B cell (primary cell): ENCODE results near the gene SPINK9. TPM values are rescaled to one million over a fixed set of nuclear protein-coding genes. Genes with fewer than 3 reads are reported as not detected.
"Not testable (repeated sequence)": the region's sequence is repeated elsewhere in the genome, so short reads cannot be mapped to it uniquely, and the experiment has no call there.

ENCODE experiments used
- ATAC-seq: fragments of 200-7000 bp; cut with Tn5 transposase; one replicate; pipeline ENCODE4 v1.10.0; 2021; ENCODE audit warnings: low read depth, mild to moderate bottlenecking, moderate number of reproducible peaks, moderate library complexity
- CTCF ChIA-PET: fragments of 350-600 bp; sonication (Branson Sonifier 250); formaldehyde crosslinking; loops from one replicate; lab custom pipeline; 2021; ENCODE audit warnings: antibody characterized with exemption, inconsistent platforms; lab: Charles Lee
- POLR2A ChIA-PET: fragments of 350-600 bp; sonication (Branson Sonifier 250); formaldehyde crosslinking; loops from one replicate; lab custom pipeline; 2021; ENCODE audit warnings: antibody characterized with exemption; lab: Charles Lee
- DNase-seq: peaks from one replicate; pipeline ENCODE4 v3.0.0; 2013
- H2AFZ ChIP-seq: 2 replicates; pipeline ENCODE4 v1.6.1; 2012; ENCODE audit warnings: mild to moderate bottlenecking, low read depth, low read length; ENCODE audit not compliant: insufficient read depth, poor library complexity, severe bottlenecking
- H3K27ac ChIP-seq, 2 donors: 1 replicate in 1 of 2; 2 replicates in 1 of 2; pipeline ENCODE4 v1.5.1; 2012 to 2013; ENCODE audit warnings: low read length in 2 of 2, mild to moderate bottlenecking in 2 of 2, moderate library complexity in 1 of 2
- H3K27me3 ChIP-seq, 4 experiments: fragments of 200-600 bp in 1 of 4; sonication (generic) in 1 of 4; replicated peaks in 1 of 4; 1 replicate in 2 of 4; 2 replicates in 2 of 4; pipeline versions ENCODE4 v1.6.1 to v1.7.0; 2013 to 2016; ENCODE audit warnings: low read length in 3 of 4, mild to moderate bottlenecking in 2 of 4, mixed read lengths in 1 of 4, moderate library complexity in 1 of 4; ENCODE audit not compliant: insufficient read depth in 4 of 4, control insufficient read depth in 3 of 4; ENCODE audit errors: control extremely low read depth in 1 of 4
- H3K36me3 ChIP-seq, 2 experiments: replicated peaks in 1 of 2; 1 replicate in 1 of 2; 2 replicates in 1 of 2; pipeline versions ENCODE4 v1.6.1 to v1.7.1; 2013; ENCODE audit warnings: low read length in 1 of 2; ENCODE audit not compliant: insufficient read depth in 2 of 2, control insufficient read depth in 1 of 2; ENCODE audit errors: control extremely low read depth in 1 of 2, extremely low read depth in 1 of 2
- H3K4me1 ChIP-seq, 2 donors: fragments of 200-600 bp in 1 of 2; sonication (generic) in 1 of 2; 1 replicate in 1 of 2; 2 replicates in 1 of 2; pipeline versions ENCODE4 v1.5.1 to v1.6.1; 2013 to 2017; ENCODE audit warnings: low read length in 2 of 2; ENCODE audit not compliant: control insufficient read depth in 2 of 2, insufficient read depth in 2 of 2
- H3K4me2 ChIP-seq: replicated peaks from 2 replicates; pipeline ENCODE3; 2012; ENCODE audit warnings: mild to moderate bottlenecking, low read depth, low read length; ENCODE audit not compliant: poor library complexity, severe bottlenecking
- H3K4me3 ChIP-seq, 5 experiments: fragments of 200-600 bp in 1 of 5; sonication (generic) in 1 of 5; 1 replicate in 3 of 5; 2 replicates in 2 of 5; pipeline versions ENCODE4 v1.5.1 to v1.7.0; 2011 to 2016; ENCODE audit warnings: low read length in 4 of 5, mild to moderate bottlenecking in 4 of 5, low read depth in 2 of 5, control low read depth in 1 of 5, moderate library complexity in 1 of 5; ENCODE audit not compliant: insufficient read depth in 1 of 5; ENCODE audit errors: control extremely low read depth in 1 of 5, extremely low read depth in 1 of 5
- H3K79me2 ChIP-seq: fragments of 200-600 bp; sonication (generic); one replicate; pipeline ENCODE4 v1.6.0; 2016; ENCODE audit warnings: low read length; ENCODE audit not compliant: control insufficient read depth, insufficient read depth
- H3K9ac ChIP-seq: fragments of 200-600 bp; sonication (generic); 2 replicates; pipeline ENCODE4 v1.6.1; 2017; ENCODE audit warnings: mild to moderate bottlenecking, low read length, moderate library complexity
- H3K9me3 ChIP-seq, 3 donors: one replicate each; pipeline versions ENCODE4 v1.6.1 to v1.7.1; 2013; ENCODE audit warnings: low read length in 2 of 3; ENCODE audit not compliant: control insufficient read depth in 2 of 3, insufficient read depth in 1 of 3; ENCODE audit errors: control extremely low read depth in 1 of 3
- H4K20me1 ChIP-seq: 2 replicates; pipeline ENCODE4 v1.6.0; 2012; ENCODE audit warnings: mild to moderate bottlenecking, low read length; ENCODE audit not compliant: insufficient read depth, control insufficient read depth, poor library complexity, severe bottlenecking
- H3K27ac Mint-ChIP-seq: one replicate; pipeline ENCODE4 v1.8.0; 2021; ENCODE audit warnings: mixed read lengths
- H3K27me3 Mint-ChIP-seq: one replicate; pipeline ENCODE4 v1.8.0; 2021; ENCODE audit warnings: mixed read lengths
- H3K4me1 Mint-ChIP-seq: one replicate; pipeline ENCODE4 v1.8.0; 2021; ENCODE audit warnings: mixed read lengths
- H3K4me3 Mint-ChIP-seq: one replicate; pipeline ENCODE4 v1.8.0; 2021; ENCODE audit warnings: mixed read lengths
- H3K9me3 Mint-ChIP-seq: one replicate; pipeline ENCODE4 v1.8.0; 2022; ENCODE audit warnings: mixed read lengths; ENCODE audit not compliant: insufficient read depth
- EZH2 ChIP-seq: IDR thresholded peaks from 2 replicates; pipeline ENCODE4 v1.6.1; 2012; ENCODE audit warnings: borderline replicate concordance, low read depth, mild to moderate bottlenecking, moderate library complexity, low read length; ENCODE audit not compliant: insufficient read depth, poor library complexity, severe bottlenecking
- WGBS: methylation state at CpG from one replicate; pipeline ENCODE4 v1.1.5; 2013; ENCODE audit warnings: missing lambda C conversion rate; ENCODE audit not compliant: insufficient coverage; 5-methylcytosine and 5-hydroxymethylcytosine counted together
- intact Hi-C: fragments of 100-400 bp; cut with micrococcal nuclease; formaldehyde crosslinking; loops from one replicate; pipeline ENCODE4 v1.10.0; 2022
- polyA plus RNA-seq: library from polyadenylated mRNA; depleted of rRNA; stranded (reverse); fragments of >200 nt; gene quantifications from 2 replicates; pipeline ENCODE4 v1.2.3, GENCODE V29; 2012
- total RNA-seq, 2 donors: library from RNA; stranded (reverse); fragments of 120-200 nt in 1 of 2; gene quantifications; 1 replicate in 1 of 2; 2 replicates in 1 of 2; pipeline versions ENCODE4 v1.2.3 to v1.2.4, GENCODE V29; 2013 to 2022
- TF ChIP-seq, protein P1 (sequence below): fragments of 200-600 bp; IDR thresholded peaks from one replicate; pipeline ENCODE4 v1.8.0; 2022; ENCODE audit warnings: antibody characterized with exemption, mild to moderate bottlenecking

The SPINK9 gene
- total and polyA plus RNA-seq, 2 donors (not counting 1 experiment from before 2014, with no cell fraction given), result not detected

DNA sequence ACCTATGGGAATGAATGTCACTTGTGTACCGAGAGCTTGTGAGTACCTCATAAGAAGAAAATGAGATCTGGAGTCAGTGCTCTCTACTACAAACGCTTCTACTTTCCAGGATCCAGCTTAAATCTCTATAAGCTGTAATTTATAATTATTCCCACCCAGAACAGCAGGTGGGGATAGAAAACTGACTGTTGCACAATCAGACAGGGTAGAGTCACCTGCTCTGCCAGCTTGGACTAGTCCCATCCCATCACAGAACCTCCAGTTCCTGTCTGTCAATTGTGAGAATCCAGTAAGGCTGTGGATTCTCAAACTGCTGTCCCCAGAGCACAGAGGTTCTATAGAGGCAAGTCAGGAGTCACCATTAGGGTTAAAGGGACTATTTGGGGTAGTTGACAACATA lies 21.2 kb upstream of the SPINK9 start:
- ATAC-seq (no peak), DNase-seq (no peak)
- Mint-ChIP-seq H3K9me3 (no peaks in the 10 kb centered on the region), H3K4me3 (no peak overlapping the region), H3K4me1 (no peaks in the 10 kb centered on the region), H3K27ac (no peak overlapping the region), H3K27me3 (no peaks in the 10 kb centered on the region)
- Histone ChIP-seq H3K4me2 (no peak overlapping the region), H3K36me3 (no peaks in the 10 kb centered on the region), H3K9ac (no peak overlapping the region), H2AFZ (no peak overlapping the region), H3K4me3 (no peak overlapping the region), H4K20me1 (no peaks in the 10 kb centered on the region), H3K4me1 (no peaks in the 10 kb centered on the region), H3K27ac (no peak overlapping the region), H3K9me3 (no peaks in the 10 kb centered on the region), H3K79me2 (no peaks in the 10 kb centered on the region), H3K27me3 (no peaks in the 10 kb centered on the region)
- CTCF ChIA-PET, result interaction anchor here (1.2 to 1.3 kb wide), 2 partner anchors 128 to 169 kb away, joined by 3 to 4 read pairs; no protein-coding TSS in a partner anchor
- POLR2A ChIA-PET, result no interaction called here
- no CpG with 5 or more reads among the region's 2 CpGs for WGBS
- intact Hi-C loops, result no loop called here
- TF ChIP-seq EZH2, result no peak
- TF ChIP-seq, protein P1, sequence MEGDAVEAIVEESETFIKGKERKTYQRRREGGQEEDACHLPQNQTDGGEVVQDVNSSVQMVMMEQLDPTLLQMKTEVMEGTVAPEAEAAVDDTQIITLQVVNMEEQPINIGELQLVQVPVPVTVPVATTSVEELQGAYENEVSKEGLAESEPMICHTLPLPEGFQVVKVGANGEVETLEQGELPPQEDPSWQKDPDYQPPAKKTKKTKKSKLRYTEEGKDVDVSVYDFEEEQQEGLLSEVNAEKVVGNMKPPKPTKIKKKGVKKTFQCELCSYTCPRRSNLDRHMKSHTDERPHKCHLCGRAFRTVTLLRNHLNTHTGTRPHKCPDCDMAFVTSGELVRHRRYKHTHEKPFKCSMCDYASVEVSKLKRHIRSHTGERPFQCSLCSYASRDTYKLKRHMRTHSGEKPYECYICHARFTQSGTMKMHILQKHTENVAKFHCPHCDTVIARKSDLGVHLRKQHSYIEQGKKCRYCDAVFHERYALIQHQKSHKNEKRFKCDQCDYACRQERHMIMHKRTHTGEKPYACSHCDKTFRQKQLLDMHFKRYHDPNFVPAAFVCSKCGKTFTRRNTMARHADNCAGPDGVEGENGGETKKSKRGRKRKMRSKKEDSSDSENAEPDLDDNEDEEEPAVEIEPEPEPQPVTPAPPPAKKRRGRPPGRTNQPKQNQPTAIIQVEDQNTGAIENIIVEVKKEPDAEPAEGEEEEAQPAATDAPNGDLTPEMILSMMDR, result no peak

DNA sequence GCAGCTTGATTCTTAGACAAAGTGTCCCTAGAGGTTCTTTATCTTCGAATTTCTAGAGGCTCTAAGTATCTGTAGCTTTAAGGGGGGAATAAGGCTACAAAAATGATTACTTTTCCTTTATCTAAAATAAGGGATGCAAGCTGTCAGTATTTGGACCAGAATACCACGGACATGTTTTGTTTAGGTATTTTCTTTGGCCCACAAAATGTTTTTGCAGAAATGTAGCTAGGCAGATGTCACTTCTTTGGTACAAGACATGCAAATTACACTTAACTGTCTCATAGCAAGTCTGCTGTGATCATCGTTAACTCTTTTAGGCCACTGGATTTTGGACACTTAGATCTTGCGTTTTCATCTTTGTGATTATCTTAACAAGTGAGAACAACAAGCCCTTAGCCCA lies 20.6 kb upstream of the SPINK9 start:
- Mint-ChIP-seq H3K4me3 (no peak overlapping the region), H3K9me3 (no peaks in the 10 kb centered on the region), H3K27me3 (no peaks in the 10 kb centered on the region), H3K27ac (no peak overlapping the region), H3K4me1 (no peaks in the 10 kb centered on the region)
- no peaks in the 10 kb centered on the region for H3K79me2 ChIP-seq
- no peaks in the 10 kb centered on the region for H3K36me3 ChIP-seq
- H2AFZ ChIP-seq, result no peak overlapping the region
- ChIA-PET CTCF (interaction anchor here (1.2 to 1.3 kb wide), 2 partner anchors 128 to 168 kb away, joined by 3 to 4 read pairs; no protein-coding TSS in a partner anchor), POLR2A (no interaction called here)
- no CpG with 5 or more reads among the region's 4 CpGs for WGBS
- no peak for DNase-seq
- no peak for TF ChIP-seq EZH2
- TF ChIP-seq, protein P1, result no peak
- no peaks in the 10 kb centered on the region for H4K20me1 ChIP-seq
- no peaks in the 10 kb centered on the region for H3K9me3 ChIP-seq
- no peak overlapping the region for H3K4me3 ChIP-seq
- no peaks in the 10 kb centered on the region for H3K27me3 ChIP-seq
- H3K9ac ChIP-seq, result no peak overlapping the region
- no peak overlapping the region for H3K27ac ChIP-seq
- intact Hi-C loops, result no loop called here
- ATAC-seq, result no peak
- no peaks in the 10 kb centered on the region for H3K4me1 ChIP-seq
- no peak overlapping the region for H3K4me2 ChIP-seq

DNA sequence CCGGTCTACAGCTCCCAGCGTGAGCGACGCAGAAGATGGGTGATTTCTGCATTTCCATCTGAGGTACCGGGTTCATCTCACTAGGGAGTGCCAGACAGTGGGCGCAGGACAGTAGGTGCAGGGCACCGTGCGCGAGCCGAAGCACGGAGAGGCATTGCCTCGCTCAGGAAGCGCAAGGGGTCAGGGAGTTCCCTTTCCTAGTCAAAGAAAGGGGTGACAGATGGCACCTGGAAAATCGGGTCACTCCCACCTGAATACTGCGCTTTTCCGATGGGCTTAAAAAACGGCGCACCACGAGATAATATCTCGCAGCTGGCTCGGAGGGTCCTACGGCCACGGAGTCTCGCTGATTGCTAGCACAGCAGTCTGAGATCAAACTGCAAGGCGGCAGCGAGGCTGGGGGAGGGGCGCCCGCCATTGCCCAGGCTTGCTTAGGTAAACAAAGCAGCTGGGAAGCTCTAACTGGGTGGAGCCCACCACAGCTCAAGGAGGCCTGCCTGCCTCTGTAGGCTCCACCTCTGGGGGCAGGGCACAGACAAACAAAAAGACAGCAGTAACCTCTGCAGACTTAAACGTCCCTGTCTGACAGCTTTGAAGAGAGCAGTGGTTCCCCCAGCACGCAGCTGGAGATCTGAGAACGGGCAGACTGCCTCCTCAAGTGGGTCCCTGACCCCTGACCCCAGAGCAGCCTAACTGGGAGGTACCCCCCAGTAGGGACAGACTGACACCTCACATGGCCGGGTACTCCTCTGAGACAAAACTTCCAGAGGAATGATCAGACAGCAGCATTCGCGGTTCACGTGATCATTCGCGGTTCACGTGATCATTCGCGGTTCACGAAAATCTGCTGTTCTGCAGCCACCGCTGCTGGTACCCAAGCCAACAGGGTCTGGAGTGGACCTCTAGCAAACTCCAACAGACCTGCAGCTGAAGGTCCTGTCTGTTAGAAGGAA lies 15.1 kb upstream of the SPINK9 start:
- H4K20me1 ChIP-seq, H3K9me3 Mint-ChIP-seq, DNase-seq, H3K27me3 ChIP-seq, H3K27me3 Mint-ChIP-seq, CTCF ChIA-PET, H3K79me2 ChIP-seq, H3K4me2 ChIP-seq, H3K27ac ChIP-seq, H3K9me3 ChIP-seq, ATAC-seq, POLR2A ChIA-PET, H3K4me1 ChIP-seq, H3K36me3 ChIP-seq, H3K4me1 Mint-ChIP-seq, intact Hi-C loops, H3K9ac ChIP-seq: not testable (repeated sequence)
- peak overlapping the region in 2 of 5 experiments; percentile 44 to 49 for H3K4me3 ChIP-seq
- 60% methylated on average over 25 of the region's 42 CpGs for WGBS
- peak overlapping the region; percentile 38 for H2AFZ ChIP-seq
- Mint-ChIP-seq H3K27ac (peak overlapping the region; percentile 32), H3K4me3 (peak overlapping the region; percentile 60)
